Activated T-cell treated with anti-CD3 and anti-CD28 coated beads, Interleukin-2, amount 50 U/mL, for 4 hours (primary cell): ENCODE results near the gene NEUROD2. TPM values are rescaled to one million over a fixed set of nuclear protein-coding genes. Genes with fewer than 3 reads are reported as not detected.

ENCODE experiments used
- ATAC-seq, 2 donors: fragments of 200-7000 bp; cut with Tn5 transposase; one replicate each; pipeline ENCODE4 v1.10.0; 2021
- DNase-seq: peaks from one replicate; pipeline ENCODE4 v3.0.0-alpha.2; 2020
- H3K27me3 Mint-ChIP-seq: one replicate; pipeline ENCODE4 v1.8.0; 2021; ENCODE audit warnings: low read depth, mixed read lengths
- H3K36me3 Mint-ChIP-seq: one replicate; pipeline ENCODE4 v1.8.0; 2022; ENCODE audit warnings: mixed read lengths; ENCODE audit not compliant: insufficient read depth
- H3K4me1 Mint-ChIP-seq: one replicate; pipeline ENCODE4 v1.8.0; 2021; ENCODE audit warnings: low read depth, mixed read lengths
- H3K4me3 Mint-ChIP-seq: one replicate; pipeline ENCODE4 v1.8.0; 2021; ENCODE audit warnings: mild to moderate bottlenecking, moderate library complexity, mixed read lengths
- H3K9me3 Mint-ChIP-seq: one replicate; pipeline ENCODE4 v1.8.0; 2021; ENCODE audit warnings: mixed read lengths
- total RNA-seq, 3 donors: library from RNA; stranded (reverse); gene quantifications; one replicate each; pipeline ENCODE4 v1.2.1, GENCODE V29; 2021

NEUROD2 gene
- total RNA-seq, 3 donors from 2014 or later = not detected

DNA sequence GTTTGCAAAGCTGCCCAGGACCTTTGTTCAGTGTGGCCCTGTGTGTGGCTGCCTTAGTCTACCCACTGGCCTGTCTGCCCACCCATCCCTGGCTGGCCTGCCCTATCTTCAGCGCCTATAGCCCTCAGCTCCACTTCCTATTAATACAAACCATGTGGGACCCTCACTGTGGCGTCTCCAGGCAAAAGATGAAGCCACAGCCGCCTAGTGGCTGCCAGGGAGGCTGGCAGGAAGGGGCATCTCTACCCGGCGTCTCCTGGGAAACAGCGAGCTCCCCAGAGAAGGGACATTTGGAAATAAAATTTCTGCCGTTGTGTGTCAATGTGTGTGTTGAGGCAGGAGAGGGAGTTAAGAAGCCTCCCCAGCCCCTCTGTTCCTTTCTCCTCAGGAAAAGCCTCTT is 31.5 kb downstream of the NEUROD2 start:
- Mint-ChIP-seq H3K36me3 (peaks cover 7% of the 10 kb centered on the region), H3K9me3 (peaks cover 5% of the 10 kb centered on the region), H3K4me3 (no peak overlapping the region), H3K4me1 (peaks cover 3% of the 10 kb centered on the region), H3K27me3 (peaks cover 3% of the 10 kb centered on the region)
- DNase-seq (no peak), ATAC-seq (peak in 1 of 2 donors; percentile 44)

DNA sequence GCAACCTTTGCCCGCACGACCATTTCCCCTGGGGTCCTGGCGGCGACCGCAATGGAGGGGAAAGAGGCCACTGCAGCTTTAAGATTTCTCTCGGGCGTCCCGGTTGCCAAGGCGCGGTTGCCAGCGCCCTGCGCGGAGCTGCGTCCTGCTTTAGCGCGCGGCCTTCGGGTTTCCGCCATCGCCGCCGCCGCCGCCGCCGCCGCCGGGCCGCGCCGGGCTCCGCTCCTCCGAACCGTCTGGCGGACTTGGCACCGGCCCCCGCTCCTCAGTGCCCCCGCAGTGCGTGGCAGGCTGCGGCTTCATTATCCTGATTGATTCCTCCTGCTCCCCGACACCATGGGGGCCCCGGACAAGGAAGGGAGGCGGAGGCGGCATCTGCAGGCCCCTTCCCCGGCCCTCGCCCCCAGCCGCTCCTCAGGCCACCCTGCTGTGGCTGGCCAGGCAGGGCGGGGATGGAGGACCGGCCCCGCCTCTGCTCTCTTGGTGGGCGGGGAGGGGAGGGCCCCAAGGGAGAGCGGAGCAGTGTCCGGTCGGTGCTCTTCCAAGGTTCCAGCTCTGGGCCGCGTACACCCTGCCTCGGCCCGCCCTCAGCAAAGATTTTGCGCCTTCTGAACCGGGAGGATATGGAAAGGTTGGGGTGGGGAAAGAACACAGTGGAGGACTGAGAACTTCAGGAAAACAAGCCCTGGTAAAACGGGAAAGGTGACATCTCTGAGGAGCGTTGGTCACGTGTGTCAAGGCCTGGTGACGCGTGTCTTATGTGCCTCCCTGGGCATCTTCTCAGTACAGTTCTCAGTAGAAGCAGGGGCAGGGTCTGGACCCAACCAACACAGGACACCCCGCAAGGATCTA is 34.0 kb downstream of the NEUROD2 start:
- peak; percentile 78 to 81 for ATAC-seq
- H3K4me3 Mint-ChIP-seq = peak overlapping the region; percentile 77
- H3K36me3 Mint-ChIP-seq = peaks cover 29% of the 10 kb centered on the region
- H3K27me3 Mint-ChIP-seq = peaks cover 3% of the 10 kb centered on the region
- H3K4me1 Mint-ChIP-seq = peaks cover 3% of the 10 kb centered on the region
- H3K9me3 Mint-ChIP-seq = peaks cover 8% of the 10 kb centered on the region
- DNase-seq = no peak

DNA sequence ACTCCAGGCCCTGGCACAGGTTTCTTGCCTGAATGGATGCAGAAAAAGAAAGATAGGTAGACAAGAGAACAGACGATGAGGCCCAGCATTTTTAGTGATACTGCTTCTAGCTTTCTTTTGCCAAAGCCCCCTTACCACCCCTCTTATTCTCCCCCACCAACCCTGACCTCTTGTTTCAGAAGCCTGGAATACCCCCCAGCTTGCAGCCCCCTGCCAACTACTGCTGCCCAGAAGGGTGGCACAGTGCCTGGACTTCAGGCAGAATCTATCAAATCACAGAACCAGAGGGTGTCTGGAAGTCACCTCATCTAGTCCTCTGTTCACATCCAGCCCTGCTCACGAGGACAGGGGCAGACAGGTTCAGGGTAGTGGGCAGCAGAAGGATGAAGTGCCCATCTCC is 35.6 kb downstream of the NEUROD2 start:
- DNase-seq (no peak), ATAC-seq (no peak)
- Mint-ChIP-seq H3K36me3 (peaks cover 44% of the 10 kb centered on the region), H3K27me3 (peaks cover 3% of the 10 kb centered on the region), H3K4me3 (no peak overlapping the region), H3K4me1 (peaks cover 3% of the 10 kb centered on the region), H3K9me3 (peaks cover 8% of the 10 kb centered on the region)

DNA sequence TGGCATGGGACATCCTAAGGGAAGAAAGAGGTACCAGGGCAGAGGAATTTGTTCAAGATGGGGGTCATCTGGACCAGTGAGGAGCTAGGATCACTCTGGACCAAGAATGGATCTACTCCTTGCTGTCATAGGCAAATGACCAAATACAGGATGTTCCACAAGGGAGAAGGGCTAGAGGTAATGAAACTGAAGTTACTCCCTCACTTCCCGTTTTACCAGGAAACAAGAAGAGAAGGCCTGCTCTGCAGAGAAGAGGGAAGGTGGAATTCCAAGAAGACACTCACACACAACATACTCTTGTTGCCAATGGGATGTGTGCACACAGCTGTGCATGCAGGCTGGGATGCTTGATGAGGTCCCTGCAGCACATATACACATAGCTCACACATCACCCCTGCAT is 38.6 kb downstream of the NEUROD2 start:
- DNase-seq = no peak
- H3K4me3 Mint-ChIP-seq = no peak overlapping the region
- peaks cover 3% of the 10 kb centered on the region for H3K27me3 Mint-ChIP-seq
- ATAC-seq = no peak
- H3K9me3 Mint-ChIP-seq = peaks cover 8% of the 10 kb centered on the region
- H3K36me3 Mint-ChIP-seq = peaks cover 62% of the 10 kb centered on the region
- peaks cover 3% of the 10 kb centered on the region for H3K4me1 Mint-ChIP-seq

DNA sequence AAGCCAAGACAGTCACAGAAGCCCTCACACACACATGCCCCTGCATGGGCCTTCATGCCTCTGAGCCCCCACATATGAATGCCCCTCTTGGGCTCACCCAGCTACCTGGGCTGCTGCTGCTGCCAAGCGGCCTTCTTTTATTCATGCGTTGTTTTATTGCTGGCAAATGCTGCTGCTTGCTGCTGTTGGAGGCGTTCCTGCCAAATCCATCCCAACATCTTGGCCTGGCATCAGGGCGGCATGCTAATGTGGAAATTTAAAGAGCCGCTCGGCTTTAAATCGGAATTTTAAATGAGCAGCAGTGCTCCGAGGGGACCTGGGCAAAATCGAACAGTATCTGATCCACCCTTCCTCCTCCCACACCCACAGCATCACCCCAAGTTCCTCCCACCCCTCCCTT is 39.0 kb downstream of the NEUROD2 start:
- DNase-seq = no peak
- ATAC-seq = no peak
- Mint-ChIP-seq H3K27me3 (no peaks in the 10 kb centered on the region), H3K36me3 (peaks cover 64% of the 10 kb centered on the region), H3K4me3 (no peak overlapping the region), H3K9me3 (peaks cover 8% of the 10 kb centered on the region), H3K4me1 (no peaks in the 10 kb centered on the region)

DNA sequence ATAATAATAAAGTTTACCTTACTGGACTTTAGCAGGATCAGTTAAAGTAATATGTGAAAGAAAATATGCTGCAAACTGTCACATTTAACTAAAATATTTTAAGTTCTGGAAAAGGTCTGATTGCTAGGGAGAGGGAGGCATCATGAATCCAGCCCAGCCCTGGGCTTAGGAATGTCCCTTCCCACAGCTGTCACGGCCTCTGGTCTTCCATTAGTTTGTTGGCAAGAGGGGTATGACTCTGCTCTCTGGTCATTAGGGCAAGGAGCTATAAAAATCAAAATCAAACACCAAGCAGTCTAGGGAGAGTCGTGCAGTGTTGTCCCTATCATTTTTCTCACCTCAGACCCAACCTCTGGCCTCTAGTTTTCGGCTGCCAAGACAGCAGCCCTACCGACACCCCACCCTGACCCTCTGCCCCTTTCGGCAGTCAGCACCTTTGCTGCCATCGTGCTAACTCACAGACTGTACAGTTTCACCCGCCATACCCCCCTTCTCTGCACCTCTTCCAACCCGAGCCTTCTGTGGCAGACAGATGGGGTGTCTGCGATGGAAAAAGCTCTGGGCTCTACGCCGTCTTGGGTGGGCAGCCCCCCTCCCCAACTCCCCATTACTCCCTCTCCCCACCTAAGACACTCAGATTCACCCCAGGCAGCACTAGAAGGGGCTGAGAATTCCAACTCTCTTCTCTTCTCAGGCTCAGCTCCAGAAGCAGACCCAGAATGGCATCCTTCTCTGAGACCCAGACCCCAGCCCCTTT is 41.4 kb downstream of the NEUROD2 start:
- H3K4me1 Mint-ChIP-seq = no peaks in the 10 kb centered on the region
- H3K36me3 Mint-ChIP-seq = peaks cover 61% of the 10 kb centered on the region
- no peak for DNase-seq
- H3K27me3 Mint-ChIP-seq = no peaks in the 10 kb centered on the region
- no peak for ATAC-seq
- H3K4me3 Mint-ChIP-seq = no peak overlapping the region
- peaks cover 4% of the 10 kb centered on the region for H3K9me3 Mint-ChIP-seq

DNA sequence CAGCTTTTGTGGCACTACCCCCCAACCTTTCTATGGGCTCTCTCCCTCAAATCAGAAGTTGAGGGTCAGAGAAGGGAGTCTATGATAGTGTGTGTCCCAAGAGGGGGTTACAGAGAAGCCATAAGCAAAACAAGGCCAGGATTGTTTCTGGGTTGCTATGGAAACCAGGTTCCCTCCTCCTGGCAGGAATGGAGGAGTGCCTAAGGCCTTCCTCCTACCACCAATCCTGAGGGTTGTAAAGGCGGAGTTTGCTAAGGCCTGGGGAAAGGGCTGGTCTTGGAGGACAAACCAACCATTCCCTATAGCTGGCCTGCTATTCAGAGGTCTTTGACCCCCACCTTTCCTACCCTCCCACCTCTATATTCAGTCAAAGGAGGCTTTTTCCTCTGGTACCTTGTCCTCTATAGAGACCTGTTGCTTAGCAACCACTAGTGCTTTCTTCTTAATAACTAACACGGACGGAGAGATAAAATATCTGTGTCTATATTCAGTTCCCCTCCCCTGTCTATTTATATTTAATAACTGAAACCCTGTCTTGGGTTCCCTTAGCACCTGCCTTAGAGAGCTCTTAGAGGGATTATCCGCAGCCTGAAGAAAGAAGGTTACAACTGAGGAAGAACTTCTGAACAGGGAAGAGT is 43.4 kb downstream of the NEUROD2 start:
- peaks cover 49% of the 10 kb centered on the region for H3K36me3 Mint-ChIP-seq
- DNase-seq (no peak), ATAC-seq (no peak)
- no peaks in the 10 kb centered on the region for H3K9me3 Mint-ChIP-seq
- no peaks in the 10 kb centered on the region for H3K27me3 Mint-ChIP-seq
- no peak overlapping the region for H3K4me3 Mint-ChIP-seq
- no peaks in the 10 kb centered on the region for H3K4me1 Mint-ChIP-seq

DNA sequence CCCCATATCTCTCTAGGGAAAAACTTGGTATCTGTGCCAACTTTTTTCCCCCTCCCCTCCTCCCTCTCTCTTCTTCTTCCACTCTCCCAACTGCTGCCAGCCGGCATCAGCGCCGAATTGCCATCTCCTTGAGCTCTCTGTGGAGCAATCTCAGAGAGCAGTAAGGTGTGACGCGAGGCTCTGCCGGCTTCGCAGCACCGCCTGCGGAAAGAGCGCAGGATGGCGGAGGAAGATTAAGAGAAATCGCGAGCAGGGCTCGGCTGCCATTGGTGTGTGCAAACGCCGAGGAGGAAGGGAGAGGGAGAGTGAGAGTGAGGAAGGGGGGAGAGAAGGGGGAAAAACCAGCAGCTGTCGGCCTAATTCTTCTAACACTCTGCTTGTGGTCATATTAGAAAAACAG is 44.2 kb downstream of the NEUROD2 start:
- peaks cover 43% of the 10 kb centered on the region for H3K36me3 Mint-ChIP-seq
- no peak for ATAC-seq
- no peaks in the 10 kb centered on the region for H3K27me3 Mint-ChIP-seq
- no peak overlapping the region for H3K4me3 Mint-ChIP-seq
- H3K9me3 Mint-ChIP-seq = no peaks in the 10 kb centered on the region
- DNase-seq = no peak
- H3K4me1 Mint-ChIP-seq = no peaks in the 10 kb centered on the region

DNA sequence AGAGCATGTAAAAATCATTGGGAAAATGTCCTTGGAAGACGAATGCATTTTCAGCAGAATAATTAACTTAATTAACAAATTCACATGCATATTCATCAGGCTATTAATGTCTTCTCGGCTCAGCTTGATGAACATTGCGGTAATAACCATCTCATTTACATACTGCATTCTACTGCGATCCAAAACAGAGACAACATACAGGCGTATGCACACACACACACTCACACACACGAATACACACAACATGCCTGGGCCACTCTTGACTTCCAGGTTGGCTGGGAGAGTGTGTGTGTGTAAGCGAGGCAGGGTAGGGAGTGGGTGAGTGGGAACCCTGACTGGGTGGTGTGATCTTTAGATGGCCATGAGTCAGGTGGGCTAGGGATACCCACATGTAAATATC is 44.7 kb downstream of the NEUROD2 start:
- Mint-ChIP-seq H3K36me3 (peaks cover 38% of the 10 kb centered on the region), H3K27me3 (no peaks in the 10 kb centered on the region), H3K4me3 (no peak overlapping the region), H3K9me3 (no peaks in the 10 kb centered on the region), H3K4me1 (no peaks in the 10 kb centered on the region)
- DNase-seq (no peak), ATAC-seq (no peak)

DNA sequence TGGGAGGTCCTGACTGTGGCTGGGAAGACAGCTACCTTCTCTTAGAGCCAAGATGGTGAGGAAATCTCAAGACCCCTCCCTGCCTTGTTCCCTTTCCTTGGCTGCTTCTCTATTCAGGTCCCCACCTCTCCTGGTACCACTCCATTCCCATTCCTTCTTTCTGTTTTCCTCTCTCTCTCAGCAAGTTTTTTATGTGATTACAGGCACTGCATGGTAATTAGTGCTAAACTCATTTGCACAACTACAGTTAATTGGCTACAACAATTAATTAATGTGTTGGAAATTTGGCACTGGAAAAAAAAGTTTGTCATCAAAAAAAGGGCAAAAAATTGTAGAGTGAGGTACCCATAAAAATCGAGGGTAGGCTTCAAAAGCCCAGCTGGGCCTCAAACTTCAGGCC is 45.3 kb downstream of the NEUROD2 start:
- no peaks in the 10 kb centered on the region for H3K4me1 Mint-ChIP-seq
- no peak overlapping the region for H3K4me3 Mint-ChIP-seq
- no peak for DNase-seq
- H3K36me3 Mint-ChIP-seq = peaks cover 38% of the 10 kb centered on the region
- H3K27me3 Mint-ChIP-seq = no peaks in the 10 kb centered on the region
- no peak for ATAC-seq
- H3K9me3 Mint-ChIP-seq = no peaks in the 10 kb centered on the region

DNA sequence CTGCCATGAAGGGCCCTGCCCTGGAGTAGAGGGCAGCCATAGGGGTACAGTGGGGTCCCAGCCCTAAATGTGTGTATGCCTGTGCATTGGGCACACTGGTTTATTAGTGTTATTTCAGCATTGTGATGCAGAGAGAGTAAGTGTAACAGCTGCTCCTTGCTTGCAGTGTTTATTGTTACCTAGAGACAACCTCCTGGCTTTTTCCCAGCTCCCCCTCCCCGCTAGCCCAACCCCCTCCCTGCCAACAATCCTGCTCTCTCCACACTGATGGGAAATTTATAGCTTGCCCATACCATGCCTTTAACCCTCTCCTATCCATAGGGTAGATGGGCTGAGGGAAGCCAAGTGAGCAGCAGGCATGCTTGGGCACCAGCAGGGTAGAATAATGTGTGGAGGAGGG is 51.3 kb downstream of the NEUROD2 start:
- no peaks in the 10 kb centered on the region for H3K4me1 Mint-ChIP-seq

DNA sequence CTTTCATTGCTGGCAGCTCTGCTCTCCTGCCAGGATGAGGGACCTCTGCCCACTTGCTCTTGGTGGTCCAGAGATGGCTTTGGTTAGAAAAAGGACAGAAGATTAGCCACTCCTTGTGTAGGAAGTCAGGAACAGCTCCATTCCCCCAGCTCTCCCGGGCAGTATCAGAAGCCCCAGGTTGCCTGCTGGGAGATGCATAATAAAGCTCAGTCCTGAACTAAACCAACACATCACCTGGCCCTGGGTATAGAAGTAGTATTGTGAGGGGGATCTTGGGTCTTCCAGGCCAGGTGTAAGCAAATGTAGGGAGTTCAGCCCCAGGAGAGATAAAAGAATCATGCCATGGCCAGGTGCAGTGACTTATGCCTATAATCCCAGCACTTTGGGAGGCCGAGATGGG is 52.4 kb downstream of the NEUROD2 start:
- Mint-ChIP-seq H3K36me3 (peaks cover 47% of the 10 kb centered on the region), H3K4me3 (no peak overlapping the region)
- no peak for DNase-seq

More for the DNA sequence above, 51.3 kb downstream of the NEUROD2 start:
- H3K27me3 Mint-ChIP-seq = no peaks in the 10 kb centered on the region
- H3K4me3 Mint-ChIP-seq = no peak overlapping the region
- DNase-seq (no peak), ATAC-seq (no peak)
- no peaks in the 10 kb centered on the region for H3K9me3 Mint-ChIP-seq
- H3K36me3 Mint-ChIP-seq = peaks cover 41% of the 10 kb centered on the region

More for the DNA sequence above, 52.4 kb downstream of the NEUROD2 start:
- Mint-ChIP-seq H3K27me3 (no peaks in the 10 kb centered on the region), H3K4me1 (no peaks in the 10 kb centered on the region), H3K9me3 (no peaks in the 10 kb centered on the region)
- no peak for ATAC-seq
